ENCODE results near the gene KCNB1.

GRCh38 chr20:49338061-49338460 is 144.4 kb downstream of the KCNB1 start:
- TF ChIP-seq, protein P1, sequence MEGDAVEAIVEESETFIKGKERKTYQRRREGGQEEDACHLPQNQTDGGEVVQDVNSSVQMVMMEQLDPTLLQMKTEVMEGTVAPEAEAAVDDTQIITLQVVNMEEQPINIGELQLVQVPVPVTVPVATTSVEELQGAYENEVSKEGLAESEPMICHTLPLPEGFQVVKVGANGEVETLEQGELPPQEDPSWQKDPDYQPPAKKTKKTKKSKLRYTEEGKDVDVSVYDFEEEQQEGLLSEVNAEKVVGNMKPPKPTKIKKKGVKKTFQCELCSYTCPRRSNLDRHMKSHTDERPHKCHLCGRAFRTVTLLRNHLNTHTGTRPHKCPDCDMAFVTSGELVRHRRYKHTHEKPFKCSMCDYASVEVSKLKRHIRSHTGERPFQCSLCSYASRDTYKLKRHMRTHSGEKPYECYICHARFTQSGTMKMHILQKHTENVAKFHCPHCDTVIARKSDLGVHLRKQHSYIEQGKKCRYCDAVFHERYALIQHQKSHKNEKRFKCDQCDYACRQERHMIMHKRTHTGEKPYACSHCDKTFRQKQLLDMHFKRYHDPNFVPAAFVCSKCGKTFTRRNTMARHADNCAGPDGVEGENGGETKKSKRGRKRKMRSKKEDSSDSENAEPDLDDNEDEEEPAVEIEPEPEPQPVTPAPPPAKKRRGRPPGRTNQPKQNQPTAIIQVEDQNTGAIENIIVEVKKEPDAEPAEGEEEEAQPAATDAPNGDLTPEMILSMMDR (IDR thresholded peaks at IDR 0.05) = no peak
- TF ChIP-seq POLR2A (IDR thresholded peaks at IDR 0.05) = no peak
